GM23338 (cell line): Measurements from ENCODE around the gene F7. TPM values are rescaled to one million over a fixed set of nuclear protein-coding genes. Genes with fewer than 3 reads are reported as not detected.

Source experiments
- ATAC-seq: fragments of 200-7000 bp; cut with Tn5 transposase; 3 replicates; pipeline ENCODE4 v1.9.1; 2020
- DNase-seq: peaks from one replicate; pipeline ENCODE4 v3.0.0-alpha.2; 2015; ENCODE audit warnings: low spot score
- H2AFZ ChIP-seq: fragments of 200-600 bp; sonication (generic); 2 replicates; pipeline ENCODE4 v1.8.0; 2016; ENCODE audit warnings: antibody characterized with exemption, mild to moderate bottlenecking, moderate library complexity
- H3F3A ChIP-seq: fragments of 200-600 bp; sonication (generic); replicated peaks from 2 replicates; pipeline ENCODE4 v1.8.0; 2017; ENCODE audit warnings: antibody characterized with exemption, mixed run types, low read depth
- H3K27ac ChIP-seq: fragments of 200-600 bp; sonication (generic); 2 replicates; pipeline ENCODE4 v1.6.1; 2016; ENCODE audit warnings: low read depth
- H3K27me3 ChIP-seq: fragments of 200-600 bp; sonication (generic); 2 replicates; pipeline ENCODE4 v1.8.0; 2016; ENCODE audit warnings: mild to moderate bottlenecking, mixed run types, moderate library complexity; ENCODE audit not compliant: insufficient read depth
- H3K36me3 ChIP-seq: fragments of 200-600 bp; sonication (generic); 2 replicates; pipeline ENCODE4 v1.8.0; 2016; ENCODE audit warnings: mild to moderate bottlenecking; ENCODE audit not compliant: insufficient read depth
- H3K4me1 ChIP-seq: fragments of 200-600 bp; sonication (generic); 2 replicates; pipeline ENCODE4 v1.8.0; 2016; ENCODE audit warnings: mild to moderate bottlenecking, moderate library complexity; ENCODE audit not compliant: insufficient read depth
- H3K4me2 ChIP-seq: fragments of 200-600 bp; sonication (generic); 2 replicates; pipeline ENCODE4 v1.7.1; 2017; ENCODE audit warnings: mixed run types
- H3K4me3 ChIP-seq: fragments of 200-600 bp; sonication (generic); 2 replicates; pipeline ENCODE4 v1.6.1; 2016; ENCODE audit warnings: mixed run types
- H3K79me2 ChIP-seq: fragments of 200-600 bp; sonication (generic); replicated peaks from 2 replicates; pipeline ENCODE4 v1.8.0; 2017; ENCODE audit warnings: mild to moderate bottlenecking; ENCODE audit not compliant: insufficient read depth
- H3K9me2 ChIP-seq: fragments of 200-600 bp; sonication (generic); 2 replicates; pipeline ENCODE4 v1.8.0; 2017; ENCODE audit not compliant: insufficient read depth
- H4K20me1 ChIP-seq: fragments of 200-600 bp; sonication (generic); replicated peaks from 2 replicates; pipeline ENCODE4 v1.8.0; 2017; ENCODE audit warnings: mild to moderate bottlenecking; ENCODE audit not compliant: insufficient read depth
- H3K27ac Mint-ChIP-seq: 2 replicates; pipeline ENCODE4 v1.8.0; 2020; ENCODE audit warnings: inconsistent platforms, mild to moderate bottlenecking, moderate library complexity, mixed read lengths
- H3K27me3 Mint-ChIP-seq: 3 replicates; pipeline ENCODE4 v1.8.0; 2022; ENCODE audit warnings: low read depth, mild to moderate bottlenecking, moderate library complexity, mixed read lengths, inconsistent platforms; ENCODE audit not compliant: insufficient read depth, poor library complexity
- H3K36me3 Mint-ChIP-seq: 3 replicates; pipeline ENCODE4 v1.8.0; 2021; ENCODE audit warnings: low read depth, mild to moderate bottlenecking, inconsistent platforms, moderate library complexity, mixed read lengths
- H3K4me1 Mint-ChIP-seq: 3 replicates; pipeline ENCODE4 v1.8.0; 2020; ENCODE audit warnings: mild to moderate bottlenecking, inconsistent platforms, mixed read lengths
- H3K4me3 Mint-ChIP-seq: 3 replicates; pipeline ENCODE4 v1.8.0; 2021; ENCODE audit warnings: moderate library complexity, mild to moderate bottlenecking, inconsistent platforms, mixed read lengths
- H3K9me3 Mint-ChIP-seq: 3 replicates; pipeline ENCODE4 v1.8.0; 2020; ENCODE audit warnings: moderate library complexity, mild to moderate bottlenecking, inconsistent platforms, mixed read lengths
- CREB1 ChIP-seq: fragments of 250-450 bp; sonication (Bioruptor Pico); IDR thresholded peaks from 2 replicates; pipeline ENCODE4 v1.5.0; 2020; ENCODE audit warnings: low read depth, mild to moderate bottlenecking, moderate library complexity
- CTCF ChIP-seq, 2 experiments: fragments of 200-600 bp in 1 of 2; sonication (generic) in 1 of 2; conservative IDR thresholded peaks; 2 replicates each; pipeline versions ENCODE4 v1.5.1 to v1.6.1; 2016 to 2017; ENCODE audit warnings: antibody characterized with exemption in 2 of 2, low read depth in 2 of 2, mild to moderate bottlenecking in 2 of 2, moderate library complexity in 1 of 2
- ETS1 ChIP-seq: IDR thresholded peaks from 2 replicates; pipeline ENCODE4 v1.6.1; 2016; ENCODE audit warnings: antibody characterized with exemption
- EZH2 ChIP-seq: fragments of 200-600 bp; sonication (generic); IDR thresholded peaks from one replicate; pipeline ENCODE4 v1.8.0; 2017; ENCODE audit warnings: antibody characterized with exemption, mild to moderate bottlenecking, low read depth; ENCODE audit not compliant: unreplicated experiment
- EZH2phosphoT487 ChIP-seq: fragments of 200-600 bp; sonication (generic); IDR thresholded peaks from one replicate; pipeline ENCODE4 v1.8.1; 2018; ENCODE audit warnings: antibody characterized with exemption; ENCODE audit not compliant: unreplicated experiment
- JUNB ChIP-seq: IDR thresholded peaks from one replicate; pipeline ENCODE4 v1.6.1; 2016; ENCODE audit warnings: antibody characterized with exemption; ENCODE audit not compliant: unreplicated experiment
- NANOG ChIP-seq: IDR thresholded peaks from 2 replicates; pipeline ENCODE4 v1.6.1; 2016; ENCODE audit warnings: antibody characterized with exemption, borderline replicate concordance
- POLR2AphosphoS5 ChIP-seq: IDR thresholded peaks from 2 replicates; pipeline ENCODE4 v1.6.1; 2016; ENCODE audit warnings: antibody characterized with exemption, low read depth
- REST ChIP-seq: IDR thresholded peaks from one replicate; pipeline ENCODE4 v1.6.1; 2018; ENCODE audit warnings: antibody characterized with exemption; ENCODE audit not compliant: unreplicated experiment
- STAT1 ChIP-seq: IDR thresholded peaks from one replicate; pipeline ENCODE4 v1.6.1; 2016; ENCODE audit warnings: antibody characterized with exemption; ENCODE audit not compliant: unreplicated experiment
- ZNF114 ChIP-seq: fragments of 250-450 bp; sonication (Bioruptor Pico); IDR thresholded peaks from 2 replicates; pipeline ENCODE4 v1.5.0; 2020; ENCODE audit warnings: mild to moderate bottlenecking, moderate library complexity
- ZNF331 ChIP-seq: fragments of 250-450 bp; sonication (Bioruptor Pico); IDR thresholded peaks from 2 replicates; pipeline ENCODE4 v1.5.0; 2020; ENCODE audit warnings: low read depth, mild to moderate bottlenecking, moderate library complexity
- ZNF462 ChIP-seq: fragments of 250-450 bp; sonication (Bioruptor Pico); IDR thresholded peaks from 2 replicates; pipeline ENCODE4 v1.5.0; 2020; ENCODE audit warnings: mild to moderate bottlenecking, moderate library complexity
- polyA plus RNA-seq: library from polyadenylated mRNA; unstranded; fragments of >200 nt; fragmentation: Nextera tagmentation; extraction: Ambion mirVana; gene quantifications from 2 replicates; pipeline ENCODE4 v1.2.1, GENCODE V29; 2016
- total RNA-seq: library from RNA; depleted of rRNA; stranded (reverse); fragments of >200 nt; shearing (Covaris generic); gene quantifications from 2 replicates; pipeline ENCODE4 v1.2.3, GENCODE V29; 2014

Gene F7
- total and polyA plus RNA-seq, 2 experiments from 2014 or later = 0.16 to 0.24 TPM

- Histone ChIP-seq H3K4me2 (no peak overlapping the region), H3K79me2 (no peaks in the 10 kb centered on the region), H4K20me1 (no peaks in the 10 kb centered on the region), H3K9me2 (no peaks in the 10 kb centered on the region), H2AFZ (no peak overlapping the region), H3K27me3 (no peaks in the 10 kb centered on the region), H3K27ac (no peak overlapping the region), H3F3A (no peaks in the 10 kb centered on the region), H3K4me1 (peaks cover 9% of the 10 kb centered on the region), H3K4me3 (no peak overlapping the region), H3K36me3 (no peaks in the 10 kb centered on the region)
- Mint-ChIP-seq H3K27ac (no peak overlapping the region), H3K27me3 (no peaks in the 10 kb centered on the region), H3K36me3 (no peaks in the 10 kb centered on the region), H3K9me3 (no peaks in the 10 kb centered on the region), H3K4me1 (peaks cover 14% of the 10 kb centered on the region), H3K4me3 (no peak overlapping the region)
- TF ChIP-seq ZNF331 (CRISPR knock-in tag) (no peak), REST (no peak), EZH2phosphoT487 (no peak), JUNB (no peak), POLR2AphosphoS5 (no peak), EZH2 (no peak), STAT1 (no peak), ZNF114 (CRISPR knock-in tag) (no peak), ETS1 (no peak), ZNF462 (CRISPR knock-in tag) (no peak), NANOG (no peak), CTCF (conservative IDR thresholded peaks at IDR 0.05; ENCODE audit: low read depth in 2 of 2) (no peak), CREB1 (CRISPR knock-in tag) (no peak)
- ATAC-seq = no peak
- DNase-seq = no peak
These were observed 33.4 kb downstream of the F7 start for GRCh38 chr13:113138792-113139551.
